Right lobe of liver (tissue), 6 donors: ENCODE data around the gene C2CD4D. TPM values are rescaled to one million over a fixed set of nuclear protein-coding genes. Genes with fewer than 3 reads are reported as not detected.
"Not testable (repeated sequence)": the region's sequence is repeated elsewhere in the genome, so short reads cannot be mapped to it uniquely, and the experiment has no call there.

Experiments used
- ATAC-seq, 4 donors: fragments of 200-7000 bp; cut with Tn5 transposase; one replicate each; pipeline ENCODE4 v1.9.1; 2020; ENCODE audit warnings: mild to moderate bottlenecking in 4 of 4, moderate library complexity in 4 of 4
- DNase-seq, 3 donors: peaks; one replicate each; pipeline ENCODE4 v3.0.0-alpha.2; 2020
- H3K27ac ChIP-seq, 3 donors: fragments of 200-600 bp; one replicate each; pipeline ENCODE4 v1.8.0; 2022
- H3K27me3 ChIP-seq, 2 donors: fragments of 200-600 bp; one replicate each; pipeline ENCODE4 v1.8.0; 2022
- H3K36me3 ChIP-seq, 4 donors: fragments of 200-600 bp; sonication (generic) in 1 of 4; one replicate each; pipeline versions ENCODE4 v1.5.1 to v1.8.0; 2017 to 2022; ENCODE audit warnings: control low read depth in 1 of 4
- H3K4me1 ChIP-seq, 4 donors: fragments of 200-600 bp; sonication (generic) in 1 of 4; one replicate each; pipeline versions ENCODE4 v1.5.1 to v1.8.0; 2017 to 2022; ENCODE audit warnings: control low read depth in 1 of 4
- H3K4me3 ChIP-seq, 3 donors: fragments of 200-600 bp; one replicate each; pipeline ENCODE4 v1.8.0; 2022
- H3K9me3 ChIP-seq, 4 donors: fragments of 200-600 bp; sonication (generic) in 1 of 4; one replicate each; pipeline versions ENCODE4 v1.5.1 to v1.8.0; 2017 to 2022; ENCODE audit warnings: control low read depth in 1 of 4
- CTCF ChIP-seq, 4 donors: fragments of 200-600 bp in 3 of 4; fragments of 450-650 bp in 1 of 4; IDR thresholded peaks; one replicate each; pipeline versions ENCODE4 v1.5.1 to v1.8.0; 2016 to 2022; ENCODE audit warnings: antibody characterized with exemption in 4 of 4, mild to moderate bottlenecking in 2 of 4
- POLR2A ChIP-seq: fragments of 450-650 bp; IDR thresholded peaks from one replicate; pipeline ENCODE4 v1.6.1; 2017; ENCODE audit warnings: antibody characterized with exemption, mild to moderate bottlenecking
- WGBS: methylation state at CpG from one replicate; pipeline ENCODE4 v1.1.6; 2018; ENCODE audit warnings: low coverage, low lambda C conversion rate; ENCODE audit not compliant: insufficient coverage; ENCODE audit errors: missing lambda C conversion rate; 5-methylcytosine and 5-hydroxymethylcytosine counted together
- intact Hi-C, 2 donors: fragments of 100-400 bp; cut with DNase I; formaldehyde crosslinking; loops; one replicate each; pipeline versions ENCODE4 v1.11.2 to v1.14.1; 2022
- total RNA-seq, 6 experiments: library from RNA; depleted of rRNA in 2 of 6; stranded (reverse); fragments of >200 nt in 2 of 6; fragmentation: NEBNext Ultra II Directional in 3 of 6; extraction: Animal tissue kit (Norgen Biotek cat#: 25700) in 3 of 6; gene quantifications; one replicate each; pipeline versions ENCODE4 v1.1.0 to v1.2.4, GENCODE V29; 2016 to 2023
- donor health status: DM: no; HTN: yes; CAD: no.
- donor health status: DM: no; HTN: no; CAD: no.
- donor health status: DM: no; HTN: no; CAD: no.
- donor health status: DM: no; HTN: yes; CAD: no.
- donor health status: DM: no; HTN: yes; CAD: no.

C2CD4D gene
- total RNA-seq, 6 experiments from 2014 or later: not detected

GRCh38 chr1:151858886-151859665 lies 19.5 kb upstream of the C2CD4D start:
- no peak for TF ChIP-seq POLR2A
- TF ChIP-seq CTCF (IDR thresholded peaks at IDR 0.05): no peak

GRCh38 chr1:151858030-151858746 lies 18.6 kb upstream of the C2CD4D start:
- 35% methylated on average over 2 of the region's 3 CpGs for WGBS
- H3K36me3 ChIP-seq: no peaks in the 10 kb centered on the region
- no peak overlapping the region for H3K27ac ChIP-seq
- no peaks in the 10 kb centered on the region for H3K9me3 ChIP-seq
- H3K4me3 ChIP-seq: no peak overlapping the region
- ATAC-seq (no peak), DNase-seq (no peak)
- H3K4me1 ChIP-seq: no peaks in the 10 kb centered on the region
- intact Hi-C loops: no loop called here
- H3K27me3 ChIP-seq: no peaks in the 10 kb centered on the region
- TF ChIP-seq POLR2A (no peak), CTCF (IDR thresholded peaks at IDR 0.05) (no peak)

More at GRCh38 chr1:151858886-151859665, 19.5 kb upstream of the C2CD4D start:
- peak in 1 of 3 donors; percentile 37 for DNase-seq
- Histone ChIP-seq H3K9me3 (no peaks in the 10 kb centered on the region), H3K4me3 (no peak overlapping the region), H3K4me1 (no peaks in the 10 kb centered on the region), H3K27me3 (no peaks in the 10 kb centered on the region), H3K27ac (no peak overlapping the region), H3K36me3 (no peaks in the 10 kb centered on the region)
- WGBS: 94% methylated on average over 6 of the region's 6 CpGs
- ATAC-seq: no peak
- intact Hi-C loops: no loop called here

GRCh38 chr1:151855933-151856332 lies 16.3 kb upstream of the C2CD4D start:
- intact Hi-C loops: no loop called here
- no peaks in the 10 kb centered on the region for H3K9me3 ChIP-seq
- TF ChIP-seq POLR2A (no peak), CTCF (IDR thresholded peaks at IDR 0.05) (no peak)

GRCh38 chr1:151855516-151855915 lies 15.9 kb upstream of the C2CD4D start:
- H3K27me3 ChIP-seq, intact Hi-C loops, H3K36me3 ChIP-seq, H3K9me3 ChIP-seq, H3K4me3 ChIP-seq, H3K4me1 ChIP-seq, ATAC-seq, H3K27ac ChIP-seq: not testable (repeated sequence)
- 71% methylated on average over 5 of the region's 8 CpGs for WGBS
- peak in 1 of 3 donors; percentile 13 for DNase-seq

More at GRCh38 chr1:151855933-151856332, 16.3 kb upstream of the C2CD4D start:
- no peak for ATAC-seq
- Histone ChIP-seq H3K36me3 (no peaks in the 10 kb centered on the region), H3K27me3 (no peaks in the 10 kb centered on the region), H3K27ac (no peak overlapping the region), H3K4me1 (no peaks in the 10 kb centered on the region), H3K4me3 (no peak overlapping the region)
- DNase-seq: no peak
- 68% methylated on average over 4 of the region's 4 CpGs for WGBS

GRCh38 chr1:151854658-151855057 lies 15.0 kb upstream of the C2CD4D start:
- H3K27ac ChIP-seq: no peak overlapping the region
- 79% methylated on average over 6 of the region's 7 CpGs for WGBS
- TF ChIP-seq CTCF (IDR thresholded peaks at IDR 0.05) (no peak), POLR2A (no peak)
- ATAC-seq (no peak), DNase-seq (peak in 1 of 3 donors; percentile 31)
- H3K36me3 ChIP-seq: no peaks in the 10 kb centered on the region
- no peak overlapping the region for H3K4me3 ChIP-seq
- no peaks in the 10 kb centered on the region for H3K9me3 ChIP-seq
- intact Hi-C loops: no loop called here
- H3K27me3 ChIP-seq: no peaks in the 10 kb centered on the region
- H3K4me1 ChIP-seq: no peaks in the 10 kb centered on the region
